Measurements from ENCODE around the gene PPP2R5E.

Gene PPP2R5E

GRCh38 chr14:63470962-63471793 lies 72.0 kb downstream of the PPP2R5E start:
- peak; percentile 69 for DNase-seq

GRCh38 chr14:63468294-63468693 lies 74.9 kb downstream of the PPP2R5E start:
- DNase-seq: peak; percentile 60

- DNase-seq: no peak
Observed at GRCh38 chr14:63467440-63468072, 75.6 kb downstream of the PPP2R5E start.

- DNase-seq: no peak
Observed at GRCh38 chr14:63465347-63465746, 77.8 kb downstream of the PPP2R5E start.

GRCh38 chr14:63460680-63461369 lies 82.4 kb downstream of the PPP2R5E start:
- DNase-seq: no peak

- no peak for DNase-seq
Observed at GRCh38 chr14:63459738-63460137, 83.4 kb downstream of the PPP2R5E start.

- no peak for DNase-seq
Observed at GRCh38 chr14:63457498-63457897, 85.7 kb downstream of the PPP2R5E start.

- no peak for DNase-seq
Observed at GRCh38 chr14:63454863-63455622, 88.1 kb downstream of the PPP2R5E start.

GRCh38 chr14:63454436-63454835 lies 88.7 kb downstream of the PPP2R5E start:
- no peak for DNase-seq

- no peak for DNase-seq
Observed at GRCh38 chr14:63453443-63453936, 89.7 kb downstream of the PPP2R5E start.

- no peak for DNase-seq
Observed at GRCh38 chr14:63452796-63453195, 90.4 kb downstream of the PPP2R5E start.

GRCh38 chr14:63448841-63449240 lies 94.3 kb downstream of the PPP2R5E start:
- DNase-seq: no peak

GRCh38 chr14:63444588-63444987 lies 98.6 kb downstream of the PPP2R5E start:
- no peak for DNase-seq

GRCh38 chr14:63443988-63444387 lies 99.2 kb downstream of the PPP2R5E start:
- DNase-seq: no peak

GRCh38 chr14:63443361-63443760 lies 99.8 kb downstream of the PPP2R5E start:
- no peak for DNase-seq

GRCh38 chr14:63438065-63438757 lies 105.0 kb downstream of the PPP2R5E start:
- peak; percentile 41 for DNase-seq

- no peak for DNase-seq
Observed at GRCh38 chr14:63436286-63437098, 106.7 kb downstream of the PPP2R5E start.

- DNase-seq: no peak
Observed at GRCh38 chr14:63435838-63436237, 107.3 kb downstream of the PPP2R5E start.

GRCh38 chr14:63435204-63435603 lies 108.0 kb downstream of the PPP2R5E start:
- DNase-seq: no peak

GRCh38 chr14:63432888-63433552 lies 110.2 kb downstream of the PPP2R5E start:
- DNase-seq: no peak

- no peak for DNase-seq
Observed at GRCh38 chr14:63432228-63432627, 110.9 kb downstream of the PPP2R5E start.

All from activated CD4-positive, alpha-beta T cell treated with anti-CD3 and anti-CD28 coated beads, Interleukin-2, Interleukin-6, amounts not matched to agents 100 ng/mL and 50 ng/mL, durations not matched to agents 16 hours and 8 hours (primary cell).